Uterus (tissue), 4 donors: ENCODE data around the gene SARDH. TPM values are rescaled to one million over a fixed set of nuclear protein-coding genes. Genes with fewer than 3 reads are reported as not detected.
A peak's percentile ranks its signal among the peaks of the same experiment; 100 is the strongest.

Experiments
- DNase-seq, 2 donors: peaks; one replicate each; pipeline ENCODE4 v3.0.0-alpha.2; 2019 to 2020
- H3K27ac ChIP-seq, 2 donors: fragments of 200-600 bp; sonication (generic); 1 replicate in 1 of 2; 2 replicates in 1 of 2; pipeline ENCODE4 v1.5.1; 2016 to 2018
- H3K27me3 ChIP-seq, 2 donors: fragments of 200-600 bp; sonication (generic); one replicate each; pipeline ENCODE4 v1.5.1; 2018 to 2019; ENCODE audit warnings: control low read depth in 1 of 2
- H3K36me3 ChIP-seq, 2 donors: fragments of 200-600 bp; sonication (generic); one replicate each; pipeline ENCODE4 v1.5.1; 2019; ENCODE audit warnings: control low read depth in 1 of 2
- H3K4me1 ChIP-seq, 2 donors: fragments of 200-600 bp; sonication (generic); one replicate each; pipeline ENCODE4 v1.5.1; 2018 to 2019; ENCODE audit warnings: control low read depth in 1 of 2
- H3K4me3 ChIP-seq, 2 donors: fragments of 200-600 bp; sonication (generic); 1 replicate in 1 of 2; 2 replicates in 1 of 2; pipeline ENCODE4 v1.5.1; 2018 to 2019; ENCODE audit warnings: mild to moderate bottlenecking in 1 of 2
- H3K9me3 ChIP-seq, 2 donors: fragments of 200-600 bp; sonication (generic); one replicate each; pipeline ENCODE4 v1.5.1; 2019; ENCODE audit warnings: control low read depth in 1 of 2
- POLR2A ChIP-seq, 2 donors: fragments of 450-650 bp; IDR thresholded peaks; one replicate each; pipeline ENCODE4 v1.6.1; 2016; ENCODE audit warnings: antibody characterized with exemption in 2 of 2, mild to moderate bottlenecking in 1 of 2, moderate library complexity in 1 of 2
- intact Hi-C: fragments of 100-400 bp; cut with DNase I; formaldehyde crosslinking; loops from one replicate; pipeline ENCODE4 v1.15.1; 2023; ENCODE audit warnings: low total_unique reads
- total RNA-seq, 4 donors: library from RNA; depleted of rRNA in 3 of 4; stranded (reverse); fragments of >200 nt in 3 of 4; gene quantifications; one replicate each; pipeline versions ENCODE4 v1.1.0 to v1.2.4, GENCODE V29; 2014 to 2023
- TF ChIP-seq, protein P1 (sequence below), 4 experiments: fragments of 200-600 bp in 2 of 4; fragments of 450-650 bp in 2 of 4; sonication (generic) in 2 of 4; IDR thresholded peaks; one replicate each; pipeline ENCODE4 v1.5.1; 2016 to 2019; ENCODE audit warnings: antibody characterized with exemption in 4 of 4, mild to moderate bottlenecking in 2 of 4, moderate library complexity in 1 of 4
- donor health status: DM: yes; HTN: yes; CAD: no.

The SARDH gene
- total RNA-seq, 4 donors from 2014 or later, result 2.7 to 14.1 TPM; not detected in 2

DNA sequence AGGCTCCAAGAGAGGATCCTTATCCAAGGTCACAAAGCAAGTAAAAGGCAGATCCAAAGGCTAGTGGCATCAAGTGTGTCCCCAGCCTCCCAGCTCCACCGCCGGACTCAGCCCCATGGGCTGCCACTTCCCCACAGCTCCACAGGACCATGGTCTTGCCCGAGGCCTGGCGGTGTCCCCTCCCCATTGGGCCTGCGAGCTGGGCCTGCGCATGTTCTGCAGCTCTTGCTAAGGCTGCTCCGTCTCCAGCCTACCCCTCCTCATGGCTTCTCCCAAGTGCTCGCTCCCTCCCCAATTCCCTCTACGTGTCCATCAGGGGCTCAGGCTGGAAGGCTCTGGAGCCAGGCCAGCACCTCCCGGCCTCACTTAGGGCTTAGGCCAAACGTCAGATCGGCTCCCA lies 72.6 kb downstream of the SARDH start:
- TF ChIP-seq, protein P1, sequence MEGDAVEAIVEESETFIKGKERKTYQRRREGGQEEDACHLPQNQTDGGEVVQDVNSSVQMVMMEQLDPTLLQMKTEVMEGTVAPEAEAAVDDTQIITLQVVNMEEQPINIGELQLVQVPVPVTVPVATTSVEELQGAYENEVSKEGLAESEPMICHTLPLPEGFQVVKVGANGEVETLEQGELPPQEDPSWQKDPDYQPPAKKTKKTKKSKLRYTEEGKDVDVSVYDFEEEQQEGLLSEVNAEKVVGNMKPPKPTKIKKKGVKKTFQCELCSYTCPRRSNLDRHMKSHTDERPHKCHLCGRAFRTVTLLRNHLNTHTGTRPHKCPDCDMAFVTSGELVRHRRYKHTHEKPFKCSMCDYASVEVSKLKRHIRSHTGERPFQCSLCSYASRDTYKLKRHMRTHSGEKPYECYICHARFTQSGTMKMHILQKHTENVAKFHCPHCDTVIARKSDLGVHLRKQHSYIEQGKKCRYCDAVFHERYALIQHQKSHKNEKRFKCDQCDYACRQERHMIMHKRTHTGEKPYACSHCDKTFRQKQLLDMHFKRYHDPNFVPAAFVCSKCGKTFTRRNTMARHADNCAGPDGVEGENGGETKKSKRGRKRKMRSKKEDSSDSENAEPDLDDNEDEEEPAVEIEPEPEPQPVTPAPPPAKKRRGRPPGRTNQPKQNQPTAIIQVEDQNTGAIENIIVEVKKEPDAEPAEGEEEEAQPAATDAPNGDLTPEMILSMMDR (IDR thresholded peaks at IDR 0.05), result no peak
- no peak for TF ChIP-seq POLR2A (IDR thresholded peaks at IDR 0.05)
- no peaks in the 10 kb centered on the region for H3K4me1 ChIP-seq
- intact Hi-C loops, result no loop called here
- no peak overlapping the region for H3K27ac ChIP-seq
- no peaks in the 10 kb centered on the region for H3K27me3 ChIP-seq
- DNase-seq, result no peak
- H3K4me3 ChIP-seq, result no peak overlapping the region
- no peaks in the 10 kb centered on the region for H3K36me3 ChIP-seq
- no peaks in the 10 kb centered on the region for H3K9me3 ChIP-seq

DNA sequence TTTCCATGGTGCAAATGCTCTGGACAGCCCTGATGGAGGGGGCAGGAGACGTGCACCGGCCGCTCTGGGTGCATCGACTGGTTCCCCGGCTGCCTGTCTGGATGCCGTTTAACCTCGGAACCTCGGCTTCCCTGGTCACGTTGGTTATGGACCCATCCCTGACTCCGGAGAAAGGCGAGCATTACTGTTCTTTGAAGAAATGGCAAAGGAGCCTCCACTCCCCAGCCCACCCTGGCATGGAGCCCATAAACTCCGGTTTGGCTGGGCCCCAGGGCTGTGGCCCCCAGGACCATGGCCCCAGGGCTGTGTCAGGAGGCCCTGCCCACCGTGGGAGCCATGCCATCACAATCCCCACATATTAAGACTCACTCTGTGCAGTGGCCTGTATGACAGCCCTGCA lies 73.1 kb downstream of the SARDH start:
- H3K27ac ChIP-seq, result no peak overlapping the region
- TF ChIP-seq POLR2A (IDR thresholded peaks at IDR 0.05), result no peak
- TF ChIP-seq, protein P1 (IDR thresholded peaks at IDR 0.05), result no peak
- H3K9me3 ChIP-seq, result no peaks in the 10 kb centered on the region
- no peak overlapping the region for H3K4me3 ChIP-seq
- H3K36me3 ChIP-seq, result no peaks in the 10 kb centered on the region
- intact Hi-C loops, result no loop called here
- H3K27me3 ChIP-seq, result no peaks in the 10 kb centered on the region
- no peaks in the 10 kb centered on the region for H3K4me1 ChIP-seq
- no peak for DNase-seq

GRCh38 chr9:133664173-133665050 lies 73.7 kb downstream of the SARDH start:
- intact Hi-C loops, result no loop called here
- H3K4me1 ChIP-seq, result no peaks in the 10 kb centered on the region
- no peaks in the 10 kb centered on the region for H3K27me3 ChIP-seq
- TF ChIP-seq, protein P1 (IDR thresholded peaks at IDR 0.05), result no peak
- no peak for TF ChIP-seq POLR2A (IDR thresholded peaks at IDR 0.05)
- no peak overlapping the region for H3K4me3 ChIP-seq
- H3K9me3 ChIP-seq, result no peaks in the 10 kb centered on the region
- H3K27ac ChIP-seq, result no peak overlapping the region
- no peak for DNase-seq
- no peaks in the 10 kb centered on the region for H3K36me3 ChIP-seq

DNA sequence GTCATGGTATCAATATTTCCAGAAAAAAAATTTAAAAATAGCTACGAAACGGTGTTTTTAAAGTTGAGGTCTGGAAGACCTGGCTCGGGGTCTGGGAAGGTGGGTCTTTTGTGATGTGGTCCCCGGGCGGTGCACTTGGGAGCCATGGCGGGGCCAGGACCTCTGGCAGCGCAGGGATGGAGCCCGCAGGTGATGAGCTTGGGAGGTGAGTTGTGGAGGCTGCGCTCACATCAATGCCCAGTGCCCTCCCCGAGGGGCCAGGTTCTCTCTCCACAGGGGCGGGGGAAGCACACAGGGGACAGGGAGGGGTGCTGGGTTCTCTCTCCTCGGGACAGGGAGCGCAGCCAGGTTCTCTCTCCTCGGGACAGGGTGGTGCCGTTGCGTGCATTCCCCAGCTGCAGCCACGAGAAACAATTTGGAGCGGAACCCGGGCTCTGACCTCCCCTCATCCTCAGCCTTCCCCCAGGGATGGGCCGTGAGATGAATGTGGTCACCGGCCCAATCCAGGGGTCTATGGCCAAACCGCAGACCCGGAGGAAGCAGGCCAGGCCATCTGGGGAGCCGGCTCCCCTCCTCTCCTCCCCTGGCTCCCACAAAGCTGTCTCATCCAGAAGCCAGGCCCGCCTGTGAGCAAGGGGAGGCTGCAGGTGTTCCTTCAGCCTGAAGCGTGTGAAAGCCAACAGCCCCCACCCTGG lies 76.2 kb downstream of the SARDH start:
- Histone ChIP-seq H3K4me1 (peaks cover 0 to 5% of the 10 kb centered on the region in 2 donors), H3K36me3 (no peaks in the 10 kb centered on the region), H3K27me3 (no peaks in the 10 kb centered on the region), H3K4me3 (no peak overlapping the region), H3K9me3 (no peaks in the 10 kb centered on the region), H3K27ac (no peak overlapping the region)
- intact Hi-C loops, result no loop called here
- TF ChIP-seq, protein P1 (IDR thresholded peaks at IDR 0.05), result no peak
- TF ChIP-seq POLR2A (IDR thresholded peaks at IDR 0.05), result no peak
- DNase-seq, result peak; percentile 34 to 67

DNA sequence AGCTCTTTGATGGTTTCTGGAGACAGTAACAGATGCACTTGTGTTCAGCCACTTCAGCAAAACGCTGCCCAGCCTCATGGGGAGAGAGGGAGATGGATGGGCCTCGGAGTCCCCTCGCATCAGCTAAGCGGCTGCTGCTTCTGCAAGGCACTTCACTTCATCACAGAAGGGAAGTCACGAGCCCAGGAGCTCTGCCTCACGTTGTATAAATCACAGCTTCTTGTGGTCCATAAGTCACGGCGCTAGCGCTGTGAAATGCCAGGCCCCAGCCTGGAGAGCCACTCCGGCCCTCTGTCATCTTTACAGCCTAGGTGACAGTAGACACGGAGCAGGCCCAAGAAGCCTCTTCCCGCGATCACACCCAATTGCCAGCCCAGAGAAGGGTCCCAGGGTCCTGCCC lies 78.6 kb downstream of the SARDH start:
- Histone ChIP-seq H3K27me3 (peaks cover 0 to 6% of the 10 kb centered on the region in 2 donors), H3K4me3 (no peak overlapping the region), H3K36me3 (no peaks in the 10 kb centered on the region), H3K27ac (no peak overlapping the region), H3K9me3 (no peaks in the 10 kb centered on the region), H3K4me1 (peaks cover 0 to 5% of the 10 kb centered on the region in 2 donors)
- no peak for TF ChIP-seq POLR2A (IDR thresholded peaks at IDR 0.05)
- TF ChIP-seq, protein P1 (IDR thresholded peaks at IDR 0.05), result no peak
- DNase-seq, result no peak
- intact Hi-C loops, result no loop called here
